ENCODE measurements around the gene ZC3H7B.

Gene ZC3H7B

GRCh38 chr22:41382098-41382578 is 80.8 kb downstream of the ZC3H7B start:
- Histone ChIP-seq H3K4me3 (ENCODE audit: low read length) (peak overlapping the region; percentile 90), H3K79me2 (ENCODE audit: control insufficient read depth, low read length) (peaks cover 16% of the 10 kb centered on the region), H3K9me2 (replicated peaks; ENCODE audit: control insufficient read depth, low read length) (no peaks in the 10 kb centered on the region), H3K4me2 (ENCODE audit: low read length) (peak overlapping the region; percentile 99), H4K20me1 (ENCODE audit: control insufficient read depth, insufficient read depth, low read depth, low read length) (no peaks in the 10 kb centered on the region), H3F3A (ENCODE audit: control insufficient read depth, insufficient read depth) (no peaks in the 10 kb centered on the region), H3K27ac (ENCODE audit: low read depth, low read length) (peak overlapping the region; percentile 61), H3K27me3 (ENCODE audit: control insufficient read depth, low read length) (no peaks in the 10 kb centered on the region), H3K36me3 (ENCODE audit: control insufficient read depth, low read length) (no peaks in the 10 kb centered on the region), H3K4me1 (ENCODE audit: control insufficient read depth, low read length) (peaks cover 26% of the 10 kb centered on the region), H3K9me3 (ENCODE audit: control insufficient read depth, insufficient read depth, low read length) (no peaks in the 10 kb centered on the region)
- TF ChIP-seq CTCF (IDR thresholded peaks at IDR 0.05; ENCODE audit: low read depth, low read length, poor library complexity, severe bottlenecking) = no peak
- TF ChIP-seq EZH2phosphoT487 (IDR thresholded peaks at IDR 0.05; ENCODE audit: borderline replicate concordance, low read length) = no peak

- H3K4me3 ChIP-seq (ENCODE audit: low read length) = peak overlapping the region; percentile 90
- H3K9me3 ChIP-seq (ENCODE audit: control insufficient read depth, insufficient read depth, low read length) = no peaks in the 10 kb centered on the region
- TF ChIP-seq CTCF (IDR thresholded peaks at IDR 0.05; ENCODE audit: low read depth, low read length, poor library complexity, severe bottlenecking) (no peak), EZH2phosphoT487 (IDR thresholded peaks at IDR 0.05; ENCODE audit: borderline replicate concordance, low read length) (no peak)
- no peaks in the 10 kb centered on the region for H3K27me3 ChIP-seq (ENCODE audit: control insufficient read depth, low read length)
- peaks cover 3% of the 10 kb centered on the region; the same call in 1 of the 2 replicates for H3K36me3 ChIP-seq (ENCODE audit: control insufficient read depth, low read length)
- H3K79me2 ChIP-seq (ENCODE audit: control insufficient read depth, low read length) = peaks cover 16% of the 10 kb centered on the region
- no peaks in the 10 kb centered on the region for H4K20me1 ChIP-seq (ENCODE audit: control insufficient read depth, insufficient read depth, low read depth, low read length)
- H3F3A ChIP-seq (ENCODE audit: control insufficient read depth, insufficient read depth) = no peaks in the 10 kb centered on the region
- H3K4me2 ChIP-seq (ENCODE audit: low read length) = peak overlapping the region; percentile 99
- peaks cover 25% of the 10 kb centered on the region for H3K4me1 ChIP-seq (ENCODE audit: control insufficient read depth, low read length)
- no peaks in the 10 kb centered on the region for H3K9me2 ChIP-seq (replicated peaks; ENCODE audit: control insufficient read depth, low read length)
- H3K27ac ChIP-seq (ENCODE audit: low read depth, low read length) = 0 out of 2 replicates have a peak overlapping the region, but pooled peaks have one; percentile 61
Measured at GRCh38 chr22:41382610-41383009, 81.3 kb downstream of the ZC3H7B start.

GRCh38 chr22:41383085-41383484 is 81.8 kb downstream of the ZC3H7B start:
- H3K9me2 ChIP-seq (replicated peaks; ENCODE audit: control insufficient read depth, low read length) = no peaks in the 10 kb centered on the region
- peak overlapping the region; percentile 99 for H3K4me2 ChIP-seq (ENCODE audit: low read length)
- H3F3A ChIP-seq (ENCODE audit: control insufficient read depth, insufficient read depth) = no peaks in the 10 kb centered on the region
- H3K27me3 ChIP-seq (ENCODE audit: control insufficient read depth, low read length) = no peaks in the 10 kb centered on the region
- H3K79me2 ChIP-seq (ENCODE audit: control insufficient read depth, low read length) = peaks cover 16% of the 10 kb centered on the region
- H3K27ac ChIP-seq (ENCODE audit: low read depth, low read length) = no peak overlapping the region
- H3K4me3 ChIP-seq (ENCODE audit: low read length) = peak overlapping the region; percentile 90
- H4K20me1 ChIP-seq (ENCODE audit: control insufficient read depth, insufficient read depth, low read depth, low read length) = no peaks in the 10 kb centered on the region
- H3K36me3 ChIP-seq (ENCODE audit: control insufficient read depth, low read length) = peaks cover 4% of the 10 kb centered on the region; the same call in 1 of the 2 replicates
- peaks cover 22% of the 10 kb centered on the region for H3K4me1 ChIP-seq (ENCODE audit: control insufficient read depth, low read length)
- TF ChIP-seq CTCF (IDR thresholded peaks at IDR 0.05; ENCODE audit: low read depth, low read length, poor library complexity, severe bottlenecking) (no peak), EZH2phosphoT487 (IDR thresholded peaks at IDR 0.05; ENCODE audit: borderline replicate concordance, low read length) (no peak)
- H3K9me3 ChIP-seq (ENCODE audit: control insufficient read depth, insufficient read depth, low read length) = no peaks in the 10 kb centered on the region

Data from DOHH2 (cell line).